GM21360 (cell line): ENCODE results near the gene NDUFV1.
"Not testable (repeated sequence)": the region's sequence is repeated elsewhere in the genome, so short reads cannot be mapped to it uniquely, and the experiment has no call there.

Experiments
- ATAC-seq: cut with Tn5 transposase; IDR thresholded peaks from one replicate; pipeline ENCODE4 v1.9.1; 2021; ENCODE audit warnings: mild to moderate bottlenecking, moderate library complexity; ENCODE audit not compliant: unreplicated experiment

Gene NDUFV1

GRCh38 chr11:67611165-67611564 lies 4.4 kb downstream of the NDUFV1 start:
- ATAC-seq, result no peak

- no peak for ATAC-seq
These were observed 5.2 kb downstream of the NDUFV1 start for GRCh38 chr11:67611704-67612587.

DNA sequence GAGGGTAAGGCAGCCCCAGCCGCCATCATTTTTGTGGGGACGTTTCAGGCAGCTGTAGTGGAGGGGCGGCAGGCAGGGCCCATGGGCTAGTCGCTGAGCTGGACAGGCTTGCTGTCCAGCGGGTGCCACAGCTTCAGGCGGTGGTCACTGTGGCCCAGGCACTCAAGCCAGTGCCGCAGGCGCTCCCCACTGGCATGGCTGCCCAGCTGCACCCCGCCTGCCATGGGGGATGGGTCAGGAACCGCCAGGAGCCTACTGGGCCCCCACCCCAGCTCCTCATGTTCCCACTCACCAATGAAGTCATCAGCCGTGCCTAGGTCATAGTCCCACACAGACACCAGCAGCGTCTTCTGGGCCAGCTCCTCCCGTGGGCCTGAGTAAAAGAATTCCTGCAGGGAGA lies 6.0 kb downstream of the NDUFV1 start:
- ATAC-seq, result no peak

DNA sequence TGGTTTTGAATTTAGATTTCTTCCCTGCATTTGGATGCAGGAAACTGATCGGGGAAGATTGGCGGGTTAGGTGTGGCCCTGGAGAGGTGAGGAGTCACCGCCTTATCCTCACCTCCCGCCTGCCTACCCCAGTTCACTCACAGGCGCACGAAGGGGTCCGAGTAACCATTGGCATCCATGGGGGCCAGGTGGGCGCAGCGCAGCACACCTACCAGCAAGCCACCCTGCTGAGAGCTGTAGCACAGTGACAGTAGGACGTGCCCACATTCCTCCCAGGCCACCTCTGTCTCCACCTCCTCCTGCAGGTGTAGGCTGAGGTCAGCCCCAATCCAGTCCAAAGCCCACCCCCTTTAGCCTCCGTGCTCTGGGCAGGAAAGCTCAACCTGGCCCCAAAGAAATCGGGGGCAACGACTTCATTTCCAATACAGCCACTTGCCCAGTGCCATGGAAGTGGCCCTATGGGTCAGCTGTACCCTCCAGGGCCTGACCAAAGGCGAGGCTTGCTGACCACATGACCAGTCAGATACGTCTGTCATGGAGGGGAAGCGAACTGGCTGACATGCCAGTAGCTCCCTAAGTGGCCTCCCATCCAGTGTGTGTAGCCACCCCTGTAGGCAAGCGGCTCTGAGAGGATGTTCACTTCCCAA lies 6.7 kb downstream of the NDUFV1 start:
- no peak for ATAC-seq

- ATAC-seq, result peak; percentile 70
These were observed 7.4 kb downstream of the NDUFV1 start for GRCh38 chr11:67613960-67614715.

GRCh38 chr11:67614730-67615714 lies 8.3 kb downstream of the NDUFV1 start:
- no peak for ATAC-seq

DNA sequence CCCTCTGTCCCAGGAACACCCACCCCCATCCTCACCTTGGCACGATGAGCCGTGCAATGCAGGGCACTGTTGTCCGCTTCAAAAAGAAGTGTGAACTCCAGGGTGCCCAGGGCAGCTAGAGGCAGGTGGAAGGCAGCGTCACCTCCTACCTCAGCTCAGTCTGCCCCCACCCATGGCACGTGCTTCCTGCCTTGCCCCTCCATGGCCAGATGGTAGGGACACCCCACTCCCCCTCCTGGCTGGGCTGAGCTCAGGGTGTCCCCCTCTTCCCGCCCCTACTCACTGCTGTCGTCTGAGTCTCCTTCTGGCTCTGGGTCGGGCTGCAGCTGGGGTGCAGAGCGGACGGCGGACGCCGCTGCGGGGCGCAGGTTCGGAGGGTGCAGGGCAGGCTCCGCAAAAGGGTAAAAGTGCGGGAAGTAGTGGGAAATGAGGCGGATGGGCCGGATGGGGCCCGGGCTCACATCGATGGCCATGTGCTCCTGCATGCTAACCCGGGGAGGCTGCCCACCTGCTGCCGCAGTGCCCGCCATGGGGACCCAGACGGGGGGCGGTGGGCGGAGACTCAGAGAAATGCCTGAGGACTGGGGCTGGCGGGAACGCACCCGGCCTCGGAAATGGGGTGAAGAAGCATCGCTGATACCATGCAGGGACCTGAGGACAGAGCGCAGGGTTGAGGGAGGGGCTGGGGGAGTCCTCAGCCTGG lies 9.1 kb downstream of the NDUFV1 start:
- no peak for ATAC-seq

- ATAC-seq, result no peak
These were observed 9.9 kb downstream of the NDUFV1 start for GRCh38 chr11:67616431-67617242.

GRCh38 chr11:67617243-67617953 lies 10.7 kb downstream of the NDUFV1 start:
- ATAC-seq, result no peak

GRCh38 chr11:67618901-67619659 lies 12.3 kb downstream of the NDUFV1 start:
- not testable (repeated sequence) for ATAC-seq

GRCh38 chr11:67619683-67620618 lies 13.2 kb downstream of the NDUFV1 start:
- ATAC-seq, result not testable (repeated sequence)

DNA sequence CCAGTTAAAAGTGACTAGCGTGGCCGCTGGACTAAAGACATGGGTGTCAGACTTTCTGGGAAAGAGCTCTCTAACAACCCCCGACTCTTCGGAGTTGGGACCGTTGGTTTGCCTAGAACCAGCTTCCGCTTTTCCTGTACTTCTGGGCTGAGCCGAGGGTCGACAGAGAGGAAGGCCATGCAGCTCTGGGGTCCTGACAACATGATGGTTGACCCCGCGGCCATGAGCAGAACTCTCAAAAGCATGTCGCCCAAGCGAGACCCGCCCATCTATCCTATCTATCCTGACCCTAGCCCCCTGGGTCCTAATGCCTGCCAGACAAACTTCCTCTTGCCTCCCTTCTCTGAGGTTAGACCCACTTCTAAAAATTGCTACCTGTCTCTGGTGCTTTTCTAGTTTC lies 13.9 kb downstream of the NDUFV1 start:
- ATAC-seq, result not testable (repeated sequence)

GRCh38 chr11:67621928-67622327 lies 15.2 kb downstream of the NDUFV1 start:
- ATAC-seq, result not testable (repeated sequence)

GRCh38 chr11:67622905-67623304 lies 16.2 kb downstream of the NDUFV1 start:
- not testable (repeated sequence) for ATAC-seq

DNA sequence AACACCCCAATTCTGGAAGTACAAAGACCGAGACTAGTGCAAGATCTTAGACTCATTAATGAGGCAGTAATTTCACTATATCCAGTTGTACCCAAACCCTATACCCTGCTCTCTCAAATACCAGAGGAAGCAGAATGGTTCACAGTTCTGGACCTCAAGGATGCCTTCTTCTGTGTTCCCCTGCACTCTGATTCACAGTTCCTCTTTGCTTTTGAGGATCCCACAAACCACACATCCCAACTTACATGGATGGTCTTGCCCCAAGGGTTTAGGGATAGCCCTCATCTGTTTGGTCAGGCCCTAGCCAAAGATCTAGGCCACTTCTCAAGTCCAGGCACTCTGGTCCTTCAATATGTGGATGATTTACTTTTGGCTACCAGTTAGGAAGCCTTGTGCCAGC lies 17.1 kb downstream of the NDUFV1 start:
- ATAC-seq, result not testable (repeated sequence)

DNA sequence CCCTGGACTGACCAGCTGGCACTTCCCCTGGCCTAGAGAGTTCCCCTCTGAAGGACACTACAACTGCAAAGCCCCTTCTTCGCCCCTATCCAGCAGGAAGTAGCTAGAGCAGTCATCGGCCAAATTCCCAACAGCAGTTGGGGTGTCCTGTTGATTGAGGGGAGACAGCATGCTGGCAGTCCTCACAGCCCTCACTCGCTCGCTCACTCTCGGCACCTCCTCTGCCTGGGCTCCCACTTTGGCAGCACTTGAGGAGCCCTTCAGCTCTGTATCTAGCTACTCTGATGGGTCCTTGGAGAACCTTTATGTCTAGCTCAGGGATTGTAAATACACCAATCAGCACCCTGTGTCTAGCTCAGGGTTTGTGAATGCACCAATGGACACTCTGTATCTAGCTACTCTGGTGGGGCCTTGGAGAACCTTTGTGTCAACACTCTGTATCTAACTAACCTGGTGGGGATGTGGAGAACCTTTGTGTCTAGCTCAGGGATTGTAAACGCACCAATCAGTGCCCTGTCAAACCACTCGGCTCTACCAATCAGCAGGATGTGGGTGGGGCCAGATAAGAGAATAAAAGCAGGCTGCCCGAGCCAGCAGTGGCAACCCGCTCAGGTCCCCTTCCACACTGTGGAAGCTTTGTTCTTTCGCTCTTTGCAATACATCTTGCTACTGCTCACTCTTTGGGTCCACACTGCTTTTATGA lies 19.5 kb downstream of the NDUFV1 start:
- not testable (repeated sequence) for ATAC-seq
